HG02763 (cell line): ENCODE data around the gene PSMG4.

ENCODE experiments used
- ATAC-seq: cut with Tn5 transposase; IDR thresholded peaks from one replicate; pipeline ENCODE4 v1.9.1; 2021; ENCODE audit warnings: mild to moderate bottlenecking, moderate library complexity; ENCODE audit not compliant: unreplicated experiment

Gene PSMG4

GRCh38 chr6:3258720-3259490 lies at the start of gene PSMG4:
Gene PSMG4, plus strand, starts transcription at chr6:3258947. Its CDS starts 76 bp downstream, at chr6:3259023.
- ATAC-seq, result peak; percentile 76

- ATAC-seq, result peak; percentile 67
These were observed 49.4 kb upstream of the PSMG4 start for GRCh38 chr6:3209114-3210023.

- no peak for ATAC-seq
These were observed 48.6 kb upstream of the PSMG4 start for GRCh38 chr6:3210024-3210610.

GRCh38 chr6:3211681-3212080 lies 47.1 kb upstream of the PSMG4 start:
- ATAC-seq, result no peak

GRCh38 chr6:3212261-3212660 lies 46.5 kb upstream of the PSMG4 start:
- no peak for ATAC-seq

GRCh38 chr6:3213334-3213695 lies 45.4 kb upstream of the PSMG4 start:
- no peak for ATAC-seq

- no peak for ATAC-seq
These were observed 43.8 kb upstream of the PSMG4 start for GRCh38 chr6:3214898-3215297.

- ATAC-seq, result no peak
These were observed 41.5 kb upstream of the PSMG4 start for GRCh38 chr6:3217286-3217685.

- ATAC-seq, result no peak
These were observed 40.5 kb upstream of the PSMG4 start for GRCh38 chr6:3218266-3218665.

- ATAC-seq, result no peak
These were observed 38.4 kb upstream of the PSMG4 start for GRCh38 chr6:3220366-3220765.

- ATAC-seq, result no peak
These were observed 37.2 kb upstream of the PSMG4 start for GRCh38 chr6:3221578-3221977.

- no peak for ATAC-seq
These were observed 36.2 kb upstream of the PSMG4 start for GRCh38 chr6:3222506-3223038.

GRCh38 chr6:3226042-3226441 lies 32.7 kb upstream of the PSMG4 start:
- no peak for ATAC-seq

- no peak for ATAC-seq
These were observed 32.0 kb upstream of the PSMG4 start for GRCh38 chr6:3226481-3227362.

GRCh38 chr6:3227363-3228045 lies 31.2 kb upstream of the PSMG4 start, which contains the start of gene TUBB2B:
Gene TUBB2B, minus strand, starts transcription at chr6:3227653. Its CDS starts 110 bp downstream, at chr6:3227543.
- ATAC-seq, result no peak

- ATAC-seq, result no peak
These were observed 30.6 kb upstream of the PSMG4 start for GRCh38 chr6:3228046-3228671.

GRCh38 chr6:3228771-3229565 lies 29.8 kb upstream of the PSMG4 start:
- ATAC-seq, result no peak

GRCh38 chr6:3229566-3230178 lies 29.1 kb upstream of the PSMG4 start:
- no peak for ATAC-seq
